Measurements from ENCODE around the gene SLC1A4.
"Not testable (repeated sequence)": the region's sequence is repeated elsewhere in the genome, so short reads cannot be mapped to it uniquely, and the experiment has no call there.

The SLC1A4 gene

GRCh38 chr2:65013776-65014175, 24.6 kb downstream of the SLC1A4 start:
- no peak overlapping the region for H3K4me3 ChIP-seq (ENCODE audit: low read length)
- H3K9ac ChIP-seq (ENCODE audit: low read length) = no peak overlapping the region
- H3K27ac ChIP-seq (ENCODE audit: low read depth, low read length) = no peak overlapping the region
- peaks cover 7% of the 10 kb centered on the region for H3K36me3 ChIP-seq (ENCODE audit: control insufficient read depth, insufficient read depth, low read length)
- H3K27me3 ChIP-seq (ENCODE audit: control insufficient read depth, insufficient read depth, low read length) = no peaks in the 10 kb centered on the region
- no peaks in the 10 kb centered on the region for H3K4me1 ChIP-seq (ENCODE audit: control insufficient read depth, insufficient read depth, low read length)

GRCh38 chr2:65015731-65016130, 26.5 kb downstream of the SLC1A4 start:
- H3K9ac ChIP-seq (ENCODE audit: low read length) = no peak overlapping the region
- H3K4me1 ChIP-seq (ENCODE audit: control insufficient read depth, insufficient read depth, low read length) = no peaks in the 10 kb centered on the region
- H3K36me3 ChIP-seq (ENCODE audit: control insufficient read depth, insufficient read depth, low read length) = peaks cover 7% of the 10 kb centered on the region

GRCh38 chr2:65016789-65017188, 27.6 kb downstream of the SLC1A4 start:
- H3K36me3 ChIP-seq (ENCODE audit: control insufficient read depth, insufficient read depth, low read length) = peaks cover 7% of the 10 kb centered on the region
- no peak overlapping the region for H3K4me3 ChIP-seq (ENCODE audit: low read length)
- no peaks in the 10 kb centered on the region for H3K27me3 ChIP-seq (ENCODE audit: control insufficient read depth, insufficient read depth, low read length)
- H3K9ac ChIP-seq (ENCODE audit: low read length) = no peak overlapping the region
- no peaks in the 10 kb centered on the region for H3K4me1 ChIP-seq (ENCODE audit: control insufficient read depth, insufficient read depth, low read length)
- H3K27ac ChIP-seq (ENCODE audit: low read depth, low read length) = no peak overlapping the region

More at GRCh38 chr2:65015731-65016130, 26.5 kb downstream of the SLC1A4 start:
- no peak overlapping the region for H3K4me3 ChIP-seq (ENCODE audit: low read length)
- H3K27me3 ChIP-seq (ENCODE audit: control insufficient read depth, insufficient read depth, low read length) = no peaks in the 10 kb centered on the region
- H3K27ac ChIP-seq (ENCODE audit: low read depth, low read length) = no peak overlapping the region

GRCh38 chr2:65017335-65017734, 28.1 kb downstream of the SLC1A4 start:
- H3K36me3 ChIP-seq (ENCODE audit: control insufficient read depth, insufficient read depth, low read length) = peaks cover 7% of the 10 kb centered on the region
- no peaks in the 10 kb centered on the region for H3K4me1 ChIP-seq (ENCODE audit: control insufficient read depth, insufficient read depth, low read length)
- no peak overlapping the region for H3K27ac ChIP-seq (ENCODE audit: low read depth, low read length)
- no peak overlapping the region for H3K4me3 ChIP-seq (ENCODE audit: low read length)
- no peak overlapping the region for H3K9ac ChIP-seq (ENCODE audit: low read length)
- no peaks in the 10 kb centered on the region for H3K27me3 ChIP-seq (ENCODE audit: control insufficient read depth, insufficient read depth, low read length)

- H3K27me3 ChIP-seq (ENCODE audit: control insufficient read depth, insufficient read depth, low read length) = no peaks in the 10 kb centered on the region
- peaks cover 7% of the 10 kb centered on the region for H3K36me3 ChIP-seq (ENCODE audit: control insufficient read depth, insufficient read depth, low read length)
- no peak overlapping the region for H3K27ac ChIP-seq (ENCODE audit: low read depth, low read length)
- no peaks in the 10 kb centered on the region for H3K4me1 ChIP-seq (ENCODE audit: control insufficient read depth, insufficient read depth, low read length)
- no peak overlapping the region for H3K4me3 ChIP-seq (ENCODE audit: low read length)
- no peak overlapping the region for H3K9ac ChIP-seq (ENCODE audit: low read length)
These were observed 29.0 kb downstream of the SLC1A4 start for GRCh38 chr2:65018141-65018582.

GRCh38 chr2:65019010-65019409, 29.8 kb downstream of the SLC1A4 start:
- Histone ChIP-seq H3K27ac (ENCODE audit: low read depth, low read length) (no peak overlapping the region), H3K9ac (ENCODE audit: low read length) (no peak overlapping the region), H3K4me1 (ENCODE audit: control insufficient read depth, insufficient read depth, low read length) (no peaks in the 10 kb centered on the region), H3K36me3 (ENCODE audit: control insufficient read depth, insufficient read depth, low read length) (peaks cover 5% of the 10 kb centered on the region), H3K4me3 (ENCODE audit: low read length) (no peak overlapping the region), H3K27me3 (ENCODE audit: control insufficient read depth, insufficient read depth, low read length) (no peaks in the 10 kb centered on the region)

- H3K4me1 ChIP-seq (ENCODE audit: control insufficient read depth, insufficient read depth, low read length) = no peaks in the 10 kb centered on the region
- H3K4me3 ChIP-seq (ENCODE audit: low read length) = no peak overlapping the region
- no peak overlapping the region for H3K27ac ChIP-seq (ENCODE audit: low read depth, low read length)
- no peaks in the 10 kb centered on the region for H3K27me3 ChIP-seq (ENCODE audit: control insufficient read depth, insufficient read depth, low read length)
- H3K36me3 ChIP-seq (ENCODE audit: control insufficient read depth, insufficient read depth, low read length) = peaks cover 5% of the 10 kb centered on the region
- no peak overlapping the region for H3K9ac ChIP-seq (ENCODE audit: low read length)
These were observed 30.5 kb downstream of the SLC1A4 start for GRCh38 chr2:65019675-65020195.

GRCh38 chr2:65020251-65020650, 31.1 kb downstream of the SLC1A4 start:
- not testable (repeated sequence) for H3K4me1 ChIP-seq (ENCODE audit: control insufficient read depth, insufficient read depth, low read length); H3K9ac ChIP-seq (ENCODE audit: low read length); H3K36me3 ChIP-seq (ENCODE audit: control insufficient read depth, insufficient read depth, low read length); H3K27ac ChIP-seq (ENCODE audit: low read depth, low read length); H3K4me3 ChIP-seq (ENCODE audit: low read length); H3K27me3 ChIP-seq (ENCODE audit: control insufficient read depth, insufficient read depth, low read length)

GRCh38 chr2:65020943-65021528, 31.8 kb downstream of the SLC1A4 start:
- H3K4me3 ChIP-seq (ENCODE audit: low read length) = no peak overlapping the region
- no peak overlapping the region for H3K9ac ChIP-seq (ENCODE audit: low read length)
- H3K4me1 ChIP-seq (ENCODE audit: control insufficient read depth, insufficient read depth, low read length) = no peaks in the 10 kb centered on the region
- peaks cover 5% of the 10 kb centered on the region for H3K36me3 ChIP-seq (ENCODE audit: control insufficient read depth, insufficient read depth, low read length)
- no peaks in the 10 kb centered on the region for H3K27me3 ChIP-seq (ENCODE audit: control insufficient read depth, insufficient read depth, low read length)
- no peak overlapping the region for H3K27ac ChIP-seq (ENCODE audit: low read depth, low read length)

- H3K27me3 ChIP-seq (ENCODE audit: control insufficient read depth, insufficient read depth, low read length) = no peaks in the 10 kb centered on the region
- no peak overlapping the region for H3K9ac ChIP-seq (ENCODE audit: low read length)
- peaks cover 5% of the 10 kb centered on the region for H3K36me3 ChIP-seq (ENCODE audit: control insufficient read depth, insufficient read depth, low read length)
- H3K4me1 ChIP-seq (ENCODE audit: control insufficient read depth, insufficient read depth, low read length) = no peaks in the 10 kb centered on the region
- H3K27ac ChIP-seq (ENCODE audit: low read depth, low read length) = no peak overlapping the region
- H3K4me3 ChIP-seq (ENCODE audit: low read length) = no peak overlapping the region
These were observed 32.5 kb downstream of the SLC1A4 start for GRCh38 chr2:65021709-65022108.

GRCh38 chr2:65022189-65022588, 33.0 kb downstream of the SLC1A4 start:
- Histone ChIP-seq H3K9ac (ENCODE audit: low read length) (no peak overlapping the region), H3K36me3 (ENCODE audit: control insufficient read depth, insufficient read depth, low read length) (peaks cover 5% of the 10 kb centered on the region), H3K27ac (ENCODE audit: low read depth, low read length) (no peak overlapping the region), H3K27me3 (ENCODE audit: control insufficient read depth, insufficient read depth, low read length) (no peaks in the 10 kb centered on the region), H3K4me3 (ENCODE audit: low read length) (no peak overlapping the region), H3K4me1 (ENCODE audit: control insufficient read depth, insufficient read depth, low read length) (no peaks in the 10 kb centered on the region)

GRCh38 chr2:65023742-65024141, 34.5 kb downstream of the SLC1A4 start:
- H3K4me3 ChIP-seq (ENCODE audit: low read length) = no peak overlapping the region
- no peaks in the 10 kb centered on the region for H3K4me1 ChIP-seq (ENCODE audit: control insufficient read depth, insufficient read depth, low read length)
- H3K27me3 ChIP-seq (ENCODE audit: control insufficient read depth, insufficient read depth, low read length) = no peaks in the 10 kb centered on the region
- peaks cover under 1% of the 10 kb centered on the region for H3K36me3 ChIP-seq (ENCODE audit: control insufficient read depth, insufficient read depth, low read length)
- H3K9ac ChIP-seq (ENCODE audit: low read length) = no peak overlapping the region
- no peak overlapping the region for H3K27ac ChIP-seq (ENCODE audit: low read depth, low read length)

GRCh38 chr2:65024149-65024829, 35.1 kb downstream of the SLC1A4 start:
- H3K4me3 ChIP-seq (ENCODE audit: low read length) = no peak overlapping the region
- H3K27ac ChIP-seq (ENCODE audit: low read depth, low read length) = no peak overlapping the region
- no peaks in the 10 kb centered on the region for H3K27me3 ChIP-seq (ENCODE audit: control insufficient read depth, insufficient read depth, low read length)
- no peaks in the 10 kb centered on the region for H3K4me1 ChIP-seq (ENCODE audit: control insufficient read depth, insufficient read depth, low read length)
- no peaks in the 10 kb centered on the region for H3K36me3 ChIP-seq (ENCODE audit: control insufficient read depth, insufficient read depth, low read length)
- no peak overlapping the region for H3K9ac ChIP-seq (ENCODE audit: low read length)
